GM21576 (cell line): Measurements from ENCODE around the gene PROM1.

Experiments used
- ATAC-seq: cut with Tn5 transposase; IDR thresholded peaks from one replicate; pipeline ENCODE4 v1.9.1; 2021; ENCODE audit warnings: mild to moderate bottlenecking, moderate library complexity; ENCODE audit not compliant: unreplicated experiment

PROM1 gene

DNA sequence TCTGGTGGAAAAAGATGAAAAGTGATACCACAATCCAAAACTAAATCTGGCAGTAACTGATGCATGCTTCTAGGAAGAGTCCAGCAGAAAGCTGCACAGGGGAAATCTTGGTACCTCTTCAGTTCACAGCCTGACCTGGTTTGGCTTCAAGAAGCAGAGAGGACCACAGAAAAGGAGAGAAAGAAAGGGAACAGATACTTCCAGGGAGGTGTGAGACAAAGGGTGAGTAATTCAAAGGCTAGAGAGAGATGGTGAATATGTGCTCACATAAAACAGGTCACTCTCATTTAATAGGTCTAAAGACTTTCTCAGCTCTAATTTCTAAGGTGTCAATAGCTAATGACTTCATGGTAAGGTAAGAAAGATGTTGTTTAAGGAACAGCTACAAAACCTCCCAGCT is 132.0 kb downstream of the PROM1 start:
- ATAC-seq: no peak

DNA sequence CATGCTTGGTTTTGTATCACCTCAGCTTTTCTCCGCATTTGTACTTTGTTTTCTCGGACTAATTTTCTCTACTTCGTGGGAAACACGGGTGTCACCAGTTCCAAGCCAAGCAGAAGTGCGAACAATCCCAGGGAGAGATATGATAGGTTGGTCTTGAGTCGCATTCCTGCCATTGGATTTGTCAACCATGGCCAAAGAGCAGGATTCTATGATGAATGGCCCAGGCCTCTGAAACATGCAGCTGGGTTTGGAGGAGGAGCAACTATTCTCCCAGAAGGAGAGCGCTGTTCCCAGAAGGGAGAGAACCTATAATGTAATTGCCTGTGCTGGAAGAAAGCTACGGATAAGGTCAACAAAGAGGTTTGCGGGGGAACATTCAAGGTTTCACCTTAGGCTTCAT is 135.0 kb downstream of the PROM1 start:
- no peak for ATAC-seq

DNA sequence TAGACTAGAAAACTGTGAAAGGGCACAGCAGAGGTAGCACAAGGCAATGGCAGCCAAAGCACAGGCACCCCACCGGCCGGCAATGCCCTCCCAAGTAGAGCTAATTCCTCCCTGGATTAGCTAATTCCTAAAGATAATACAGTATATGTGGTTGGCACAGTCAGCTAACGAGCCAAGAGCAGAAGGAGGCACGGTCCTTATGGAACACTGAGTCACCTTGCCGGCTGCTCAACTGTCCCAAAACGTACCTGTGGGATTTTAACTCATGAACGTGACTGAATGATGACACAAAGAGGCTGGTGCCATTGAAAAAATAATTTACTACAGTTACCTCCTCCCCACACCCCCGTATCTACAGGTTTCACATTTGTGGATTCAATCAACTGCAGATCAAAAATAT is 136.1 kb downstream of the PROM1 start:
- no peak for ATAC-seq

DNA sequence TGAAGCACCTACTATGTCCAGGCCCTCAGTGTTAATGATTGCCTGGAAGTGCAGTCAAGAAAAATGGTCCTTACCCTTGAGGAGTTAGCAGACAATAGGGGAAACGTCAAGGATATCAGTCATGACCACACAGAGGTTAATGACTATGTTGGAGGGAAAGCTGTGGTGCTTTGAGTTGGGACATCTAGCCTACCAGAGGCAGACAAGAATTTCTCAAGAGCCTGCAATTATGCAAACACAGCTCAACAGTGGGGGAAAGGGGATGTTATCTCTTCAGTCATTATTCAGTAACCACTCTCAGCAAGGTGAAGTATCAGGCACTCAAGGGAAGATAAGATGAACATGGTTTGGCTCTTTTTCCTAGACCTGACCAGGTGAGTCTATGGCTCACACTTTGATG is 138.3 kb downstream of the PROM1 start:
- no peak for ATAC-seq

DNA sequence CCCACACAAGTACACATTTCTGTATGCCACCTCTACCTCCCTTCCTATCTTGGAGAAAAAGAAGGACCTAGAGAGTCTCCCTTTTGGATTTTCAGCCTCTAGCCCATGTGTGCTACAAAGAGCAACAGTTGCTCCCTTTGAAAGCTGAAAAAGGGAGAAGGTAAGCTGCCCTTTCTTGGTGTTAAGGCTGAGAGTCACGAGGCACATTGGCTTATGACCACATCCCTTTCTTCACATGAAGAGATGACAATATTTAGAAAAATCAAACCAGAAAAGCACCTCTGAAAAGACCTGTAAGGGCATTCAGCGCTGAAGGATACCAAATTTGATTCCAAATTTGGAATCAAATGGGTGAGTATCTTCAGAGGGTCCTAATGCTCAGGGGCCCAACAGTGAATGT is 138.9 kb downstream of the PROM1 start:
- no peak for ATAC-seq

DNA sequence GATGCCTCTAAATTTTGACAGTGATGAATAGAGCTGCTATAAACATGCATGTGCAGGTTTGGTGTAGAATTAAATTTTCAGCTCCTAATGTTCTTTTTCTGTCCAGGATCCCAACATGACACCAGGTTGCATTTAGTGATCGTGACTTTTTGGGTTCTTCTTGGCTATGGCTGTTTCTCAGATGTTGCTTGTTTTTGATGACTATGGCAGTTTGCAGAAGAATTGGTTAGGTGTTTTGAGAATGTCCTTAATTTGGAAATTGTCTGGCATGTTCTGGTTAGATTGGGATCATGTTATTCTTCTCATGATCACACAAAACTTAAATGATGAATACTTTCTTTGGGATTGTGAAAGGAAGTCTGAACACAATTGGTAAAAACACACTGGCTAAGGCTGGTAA is 141.5 kb downstream of the PROM1 start:
- no peak for ATAC-seq

DNA sequence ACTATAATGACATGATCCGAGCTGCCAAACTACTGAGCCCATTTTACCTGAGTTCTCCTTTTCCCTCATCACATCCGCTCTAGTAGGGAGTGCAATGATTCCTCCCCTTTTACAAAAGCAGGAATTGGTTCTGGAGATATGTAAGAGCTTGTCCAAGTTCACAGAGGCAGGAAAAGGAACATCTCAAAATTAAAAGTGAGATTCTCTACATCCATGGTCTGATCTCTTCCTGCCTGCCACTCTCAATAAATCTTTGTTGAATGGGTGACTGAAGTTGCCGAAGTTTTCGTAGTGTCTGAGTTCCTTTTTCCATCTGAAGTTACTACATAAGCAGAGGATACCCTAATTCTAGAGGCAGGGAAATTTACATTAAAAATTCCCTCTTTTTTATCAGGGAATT is 145.2 kb downstream of the PROM1 start, which contains the start of gene FGFBP1:
Gene FGFBP1 (minus strand): TSS at position 101 of the 400 bp plus-strand sequence. CDS start 2,108 bp downstream, outside the sequence.
- no peak for ATAC-seq

DNA sequence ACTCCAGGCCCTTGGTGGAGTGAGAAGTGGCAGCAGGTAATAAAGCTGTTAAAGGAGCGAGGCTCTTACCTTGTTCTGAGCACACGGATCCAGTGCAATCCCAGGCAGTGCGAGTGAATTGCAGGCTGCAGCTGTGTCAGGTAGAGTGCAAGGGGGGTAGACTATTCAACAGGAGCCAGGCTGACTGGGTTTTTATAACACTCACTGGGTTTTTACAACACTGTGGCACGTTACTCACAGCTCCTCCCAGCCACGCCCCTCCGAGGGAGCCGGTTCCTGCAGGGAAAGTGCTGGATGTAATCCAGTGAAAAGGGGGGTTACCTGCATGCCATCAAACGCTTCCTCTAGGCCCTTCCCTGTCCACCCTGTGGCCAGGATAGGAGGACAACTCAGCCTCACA is 145.6 kb downstream of the PROM1 start:
- no peak for ATAC-seq

DNA sequence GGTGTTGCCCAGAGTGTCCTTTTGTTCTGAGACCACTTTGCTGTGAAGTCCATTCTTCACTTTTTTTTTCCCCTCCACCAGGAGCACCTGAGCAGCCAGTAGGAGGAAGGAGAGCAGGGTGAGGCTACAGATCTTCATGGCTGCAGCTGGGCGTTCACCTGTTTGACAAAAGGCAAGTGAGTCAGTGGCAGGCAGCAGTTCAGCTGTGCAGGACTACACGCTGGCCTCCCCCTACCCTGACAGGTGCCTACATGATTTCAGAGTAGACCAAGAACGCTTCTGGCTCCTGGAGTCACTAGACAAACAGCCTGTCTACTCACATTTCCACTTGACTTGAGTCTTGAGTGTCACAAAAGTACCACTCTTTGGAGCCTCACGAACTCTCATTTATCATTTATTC is 147.3 kb downstream of the PROM1 start:
- ATAC-seq: no peak

DNA sequence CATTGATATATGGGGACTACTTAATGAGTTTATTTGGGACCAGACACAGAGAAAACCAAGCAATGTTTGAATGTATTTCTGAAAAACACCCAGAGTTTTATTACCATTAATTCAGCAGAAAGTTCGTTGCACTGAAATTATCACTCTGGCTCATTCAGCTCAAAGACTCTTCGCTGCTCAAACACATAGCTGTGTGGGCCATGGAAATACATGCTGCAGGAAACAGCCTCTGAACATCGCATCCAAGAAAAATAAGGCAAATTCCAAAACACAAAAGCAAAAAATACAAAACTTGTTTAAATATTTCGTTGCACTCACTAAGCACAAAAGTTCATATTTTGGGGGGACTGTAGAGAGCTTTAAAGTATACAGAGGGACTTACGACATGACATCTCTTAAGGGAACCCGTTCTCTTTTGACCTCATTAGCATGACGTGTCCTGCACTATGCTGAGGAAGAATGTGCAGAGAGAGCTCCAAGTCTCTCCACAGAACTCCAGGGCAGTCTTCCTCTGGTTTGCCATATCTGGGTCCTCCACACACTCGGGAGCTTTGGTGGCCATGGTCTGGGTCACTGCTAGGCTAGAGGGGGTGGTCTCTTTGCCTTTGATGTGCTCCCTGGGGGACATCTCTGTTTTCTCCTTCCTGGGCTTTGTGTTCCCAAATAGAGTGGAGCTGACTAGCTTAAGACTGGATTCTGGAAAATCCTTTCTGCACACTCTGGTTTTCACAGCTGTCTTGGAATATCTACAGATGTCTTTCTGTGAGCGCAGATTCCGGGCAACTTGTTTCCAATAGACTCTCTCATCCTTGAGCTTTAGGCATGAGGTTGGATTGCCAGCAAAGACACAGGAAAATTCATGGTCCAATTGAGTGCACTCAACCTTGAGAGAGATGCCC is 148.1 kb downstream of the PROM1 start:
- no peak for ATAC-seq

DNA sequence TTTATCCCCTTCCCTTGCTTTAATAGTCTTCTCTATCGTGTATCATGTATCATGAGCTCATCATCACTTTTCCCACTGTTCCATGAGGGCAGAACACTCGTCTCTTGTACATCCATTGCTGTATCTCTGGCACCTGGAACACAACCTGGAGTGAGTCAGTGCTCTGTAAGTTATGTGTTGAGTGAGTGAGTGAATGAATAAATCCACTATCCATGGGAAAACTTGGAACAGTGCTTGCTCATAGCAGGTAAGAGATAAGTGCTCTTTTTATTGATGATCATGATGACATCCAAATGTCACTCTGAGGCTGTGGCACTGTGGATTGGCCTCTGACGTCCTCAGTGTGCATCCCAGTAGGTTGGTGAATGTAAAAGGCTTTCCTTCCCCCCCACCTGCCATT is 149.6 kb downstream of the PROM1 start:
- no peak for ATAC-seq

DNA sequence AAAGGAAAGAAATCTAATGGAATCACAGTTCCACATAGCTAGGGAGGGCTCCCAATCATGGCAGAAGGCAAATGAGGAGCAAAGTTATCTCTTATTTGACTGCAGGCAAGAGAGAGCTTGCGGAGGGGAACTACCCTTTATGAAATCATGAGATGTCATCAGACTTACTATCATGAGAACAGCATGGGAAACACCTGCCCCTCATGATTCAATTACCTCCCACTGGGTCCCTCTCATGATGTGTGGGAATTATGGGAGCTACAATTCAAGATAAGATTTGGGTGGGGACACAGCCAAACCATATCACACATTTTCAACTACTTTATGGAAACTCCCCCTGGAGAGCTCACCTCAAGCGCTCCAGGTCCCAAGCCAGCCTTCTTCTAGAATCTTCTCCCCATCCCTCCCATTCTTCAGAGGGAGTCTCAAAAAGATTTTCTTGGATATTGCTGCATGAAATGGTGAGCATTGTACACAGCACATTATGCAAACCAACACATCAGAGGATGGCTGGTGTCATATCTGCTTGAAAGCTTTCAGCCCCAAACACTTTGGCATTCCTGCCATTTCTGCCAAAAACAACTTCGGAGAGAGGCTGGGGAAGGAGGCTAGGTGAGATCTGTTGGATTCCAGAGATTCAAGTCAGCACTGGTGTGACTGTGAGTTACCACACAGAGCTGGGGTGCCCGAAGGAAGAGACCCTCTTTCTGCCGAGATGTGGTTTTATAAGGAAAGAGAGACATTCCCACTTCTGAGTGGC is 152.2 kb downstream of the PROM1 start:
- no peak for ATAC-seq

DNA sequence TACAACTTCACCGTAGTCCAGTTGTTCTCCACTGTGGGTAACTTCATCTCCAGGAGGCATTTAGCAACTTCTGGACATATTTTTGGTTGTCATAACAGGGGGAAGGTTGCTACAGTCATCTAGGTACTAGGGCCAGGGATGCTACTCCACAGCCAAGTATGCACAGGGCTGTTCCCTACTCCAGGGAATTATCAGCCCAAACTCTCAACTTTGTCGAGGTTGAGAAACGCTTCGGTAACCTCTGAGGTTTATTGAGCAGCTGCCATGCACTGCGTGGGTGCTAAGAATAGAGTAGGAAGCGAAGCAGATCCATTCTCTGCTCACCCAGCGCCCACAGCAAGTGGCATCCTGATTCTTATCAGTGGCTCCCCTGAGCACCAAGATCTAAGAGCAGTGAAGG is 153.5 kb downstream of the PROM1 start:
- ATAC-seq: no peak

DNA sequence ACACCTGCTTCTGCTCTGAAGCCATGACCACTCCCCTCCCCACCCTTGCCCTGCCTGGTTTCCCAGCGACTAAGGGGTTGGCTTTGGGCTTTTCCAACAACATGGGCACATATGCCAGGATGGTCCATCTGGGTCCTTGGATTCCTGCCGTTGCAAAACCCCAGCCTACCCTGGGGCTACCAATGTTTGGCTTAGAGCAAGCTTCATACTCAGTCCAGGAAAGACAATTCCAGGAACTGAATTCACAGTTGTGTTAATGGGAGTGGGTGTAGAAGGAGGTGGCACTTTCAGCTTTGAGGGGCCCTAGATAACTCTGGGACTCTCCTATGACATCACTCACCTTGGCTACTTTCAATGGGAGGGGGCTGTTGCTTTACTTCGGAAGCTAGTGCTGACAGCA is 154.3 kb downstream of the PROM1 start:
- no peak for ATAC-seq

DNA sequence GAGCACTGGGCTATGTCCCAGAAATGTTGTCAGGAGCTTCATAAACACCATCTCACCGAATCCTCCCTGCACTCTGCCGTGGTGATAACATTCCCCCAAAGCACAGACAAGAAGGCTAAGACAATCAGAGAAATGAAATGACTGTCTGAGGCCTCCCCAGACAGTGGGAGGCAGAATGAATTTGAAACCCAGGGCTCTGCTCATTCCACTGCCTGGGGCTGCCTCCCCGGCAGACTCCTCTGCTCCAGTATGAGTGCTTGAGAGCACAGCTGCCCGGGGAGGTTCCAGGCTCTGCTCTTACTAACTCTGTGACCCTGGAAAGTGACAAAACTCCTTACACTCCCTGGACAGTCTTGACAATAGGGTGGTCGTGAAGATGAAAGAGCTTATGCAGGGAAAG is 154.9 kb downstream of the PROM1 start:
- no peak for ATAC-seq

DNA sequence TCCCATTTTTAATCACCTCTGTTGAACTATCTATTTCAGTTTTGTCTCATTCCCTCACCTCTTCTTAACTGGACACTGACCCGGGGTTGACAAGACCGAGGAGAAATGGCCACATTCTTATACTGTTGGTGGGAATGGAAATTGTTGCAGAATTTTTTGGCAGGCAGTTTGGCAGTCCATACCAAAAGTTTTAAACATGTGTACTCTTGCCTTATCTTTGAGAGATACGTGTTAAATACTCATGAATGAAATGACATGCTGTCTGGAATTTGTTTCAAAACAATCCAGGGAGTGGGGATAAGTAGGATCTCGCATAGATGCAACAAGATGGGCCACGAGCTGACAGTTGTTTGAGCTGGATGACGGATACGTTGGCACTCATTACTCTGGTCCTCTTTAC is 157.3 kb downstream of the PROM1 start:
- no peak for ATAC-seq

DNA sequence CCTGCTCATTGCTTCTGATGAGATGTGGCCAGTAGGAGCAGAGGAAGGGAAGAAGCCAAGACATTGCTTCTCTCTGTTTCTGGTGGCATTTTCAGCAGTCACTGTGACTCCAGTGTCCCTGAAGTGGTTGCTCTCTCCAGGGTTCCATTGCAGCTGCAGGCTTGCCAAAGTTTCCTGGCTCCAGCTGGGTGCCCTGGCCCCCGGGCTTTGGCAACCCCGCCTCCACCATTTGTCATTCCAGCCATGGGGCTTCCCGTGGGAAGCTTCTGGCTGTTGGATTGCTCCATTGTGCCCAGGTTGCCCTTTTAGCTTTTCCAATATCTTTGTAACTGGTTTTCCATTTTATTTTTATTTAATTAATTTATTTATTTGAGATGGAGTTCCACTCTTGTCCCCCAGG is 158.0 kb downstream of the PROM1 start:
- ATAC-seq: no peak

DNA sequence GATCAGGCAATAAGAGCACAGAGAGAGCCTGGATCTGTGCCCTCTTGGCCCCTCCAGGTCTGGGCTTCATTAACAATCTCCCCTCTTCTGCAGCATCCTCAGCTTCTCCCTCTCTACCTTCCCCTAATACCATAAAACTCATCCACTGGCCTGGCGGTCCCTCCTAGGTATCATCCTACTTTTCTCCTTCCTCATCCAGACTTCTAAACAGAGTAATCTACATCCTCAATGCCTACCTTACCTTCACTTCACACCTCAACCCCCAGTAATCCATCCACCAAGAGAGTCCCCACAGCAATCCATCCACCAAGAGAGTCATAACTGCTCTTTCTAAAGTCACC is 162.3 kb downstream of the PROM1 start:
- no peak for ATAC-seq

DNA sequence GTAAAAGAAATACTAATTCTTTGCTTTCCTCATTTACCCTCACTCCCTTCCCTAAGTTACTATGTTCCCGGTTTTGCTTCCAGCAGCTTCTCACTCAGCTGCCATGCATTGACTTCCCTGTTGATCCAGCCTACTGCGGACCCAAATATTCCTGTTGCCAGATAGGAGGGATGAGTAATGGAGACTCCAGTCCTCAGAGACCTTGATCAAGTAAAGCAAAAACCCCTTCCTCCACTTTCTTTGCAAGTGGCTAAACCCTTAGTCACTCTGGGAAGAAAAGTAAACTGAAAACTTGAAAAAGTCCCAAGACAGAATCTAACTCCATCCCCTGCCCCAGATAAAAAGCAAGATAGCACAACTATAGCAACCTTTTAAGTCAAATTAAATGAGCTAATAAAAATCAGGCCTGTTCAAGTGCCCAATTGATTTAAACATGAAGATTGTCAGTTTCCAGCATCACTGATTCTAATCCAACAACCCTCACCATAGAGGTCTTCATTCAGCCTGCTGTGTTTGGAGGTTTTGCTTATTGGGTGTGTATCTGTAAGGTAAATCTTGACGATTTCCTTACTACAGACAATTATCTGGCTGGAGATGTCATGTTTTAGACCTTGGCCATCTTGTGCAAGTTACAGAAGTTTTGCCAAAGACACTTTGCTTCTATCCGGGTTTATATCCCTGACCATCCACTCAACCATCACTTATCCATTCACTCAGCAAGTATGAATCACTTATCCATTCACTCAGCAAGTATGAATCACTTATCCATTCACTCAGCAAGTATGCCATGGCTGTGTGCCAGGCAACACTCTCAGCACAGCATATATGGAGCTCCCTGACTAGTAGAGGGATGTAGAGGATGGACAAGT is 162.9 kb downstream of the PROM1 start:
- no peak for ATAC-seq

DNA sequence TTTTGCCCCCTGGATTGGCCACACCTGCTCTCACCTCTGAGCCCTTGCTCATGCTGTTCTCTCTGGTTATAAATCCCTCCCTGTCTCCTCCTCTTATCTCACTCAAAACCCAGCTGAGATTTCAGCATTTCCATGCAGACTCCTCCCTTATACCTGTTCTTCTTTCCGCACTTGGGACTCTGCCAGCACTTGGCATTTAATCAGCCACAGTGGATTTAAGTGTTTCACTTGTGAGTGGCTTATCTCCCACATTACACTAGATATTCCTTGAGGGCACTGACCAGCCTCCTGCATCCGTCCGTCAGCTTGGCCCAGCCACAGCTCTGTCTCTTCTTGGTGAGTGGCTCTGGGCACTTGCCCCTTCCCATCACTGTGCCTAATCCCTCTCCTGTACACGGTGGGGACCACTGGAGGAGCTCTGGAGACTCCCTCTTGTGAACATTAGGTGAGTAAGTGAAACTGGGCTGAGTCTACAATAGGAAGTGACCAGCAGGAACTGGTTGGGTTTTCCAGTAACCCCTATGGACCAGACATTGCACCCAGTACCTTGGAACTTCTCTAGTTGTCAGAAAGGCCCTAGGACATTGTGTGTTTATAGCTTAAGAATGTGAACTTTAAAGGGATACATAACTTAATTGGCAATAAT is 165.2 kb downstream of the PROM1 start:
- no peak for ATAC-seq
